ENCODE measurements around the gene PEDS1. TPM values are rescaled to one million over a fixed set of nuclear protein-coding genes. Genes with fewer than 3 reads are reported as not detected.

PEDS1 gene
- total RNA-seq, 1 donor from 2014 or later, result 27.8 TPM

- ATAC-seq (peak; percentile 84 to 90), DNase-seq (peak; percentile 63)
- no peaks in the 10 kb centered on the region for H3K27me3 ChIP-seq (ENCODE audit: low read depth)
- no peak overlapping the region for H3K4me3 ChIP-seq
- peak; percentile 84 for TF ChIP-seq CTCF (IDR thresholded peaks at IDR 0.05)
- no peaks in the 10 kb centered on the region for H3K9me3 ChIP-seq
- peaks cover 30% of the 10 kb centered on the region for H3K36me3 ChIP-seq
- H3K27ac ChIP-seq, result peak overlapping the region; percentile 15
- intact Hi-C loops (cut with DNase I), result no loop called here
- peaks cover 14% of the 10 kb centered on the region for H3K4me1 ChIP-seq
These were observed 32.4 kb downstream of the PEDS1 start for GRCh38 chr20:50120935-50121693.

GRCh38 chr20:50118203-50118602, 35.3 kb downstream of the PEDS1 start:
- ATAC-seq (no peak), DNase-seq (no peak)
- no peaks in the 10 kb centered on the region for H3K9me3 ChIP-seq
- H3K4me1 ChIP-seq, result peaks cover 36% of the 10 kb centered on the region
- intact Hi-C loops (cut with DNase I), result no loop called here
- no peak overlapping the region for H3K4me3 ChIP-seq
- peaks cover 1% of the 10 kb centered on the region for H3K36me3 ChIP-seq
- no peaks in the 10 kb centered on the region for H3K27me3 ChIP-seq (ENCODE audit: low read depth)
- H3K27ac ChIP-seq, result no peak overlapping the region
- no peak for TF ChIP-seq CTCF (IDR thresholded peaks at IDR 0.05)

- Histone ChIP-seq H3K36me3 (no peaks in the 10 kb centered on the region), H3K27ac (peak overlapping the region; percentile 66), H3K27me3 (ENCODE audit: low read depth) (no peaks in the 10 kb centered on the region), H3K4me1 (peaks cover 42% of the 10 kb centered on the region), H3K4me3 (peak overlapping the region; percentile 59), H3K9me3 (no peaks in the 10 kb centered on the region)
- DNase-seq, result no peak
- intact Hi-C loops (cut with DNase I), result no loop called here
- TF ChIP-seq CTCF (IDR thresholded peaks at IDR 0.05), result no peak
- ATAC-seq, result no peak
These were observed 37.0 kb downstream of the PEDS1 start for GRCh38 chr20:50116368-50116999.

GRCh38 chr20:50115591-50116367, 37.7 kb downstream of the PEDS1 start:
- Histone ChIP-seq H3K4me1 (peaks cover 42% of the 10 kb centered on the region), H3K27ac (peak overlapping the region; percentile 66), H3K9me3 (no peaks in the 10 kb centered on the region), H3K4me3 (peak overlapping the region; percentile 59), H3K36me3 (no peaks in the 10 kb centered on the region), H3K27me3 (ENCODE audit: low read depth) (no peaks in the 10 kb centered on the region)
- no peak for TF ChIP-seq CTCF (IDR thresholded peaks at IDR 0.05)
- ATAC-seq, result peak; percentile 92 to 94
- intact Hi-C loops (cut with DNase I), result no loop called here
- peak; percentile 97 for DNase-seq

- intact Hi-C loops (cut with DNase I), result no loop called here
- ATAC-seq (no peak), DNase-seq (no peak)
- no peaks in the 10 kb centered on the region for H3K9me3 ChIP-seq
- H3K4me1 ChIP-seq, result peaks cover 47% of the 10 kb centered on the region
- H3K27ac ChIP-seq, result peak overlapping the region; percentile 66
- H3K4me3 ChIP-seq, result peak overlapping the region; percentile 59
- H3K36me3 ChIP-seq, result no peaks in the 10 kb centered on the region
- no peaks in the 10 kb centered on the region for H3K27me3 ChIP-seq (ENCODE audit: low read depth)
- TF ChIP-seq CTCF (IDR thresholded peaks at IDR 0.05), result no peak
These were observed 38.4 kb downstream of the PEDS1 start for GRCh38 chr20:50115041-50115512.
